NCI-H1417 treated with DMSO at 0.1 percent for 48 hours (cell line): ENCODE results near the gene HTRA2.
A peak's percentile ranks its signal among the peaks of the same experiment; 100 is the strongest.

ENCODE experiments used
- DNase-seq: peaks from one replicate; lab custom pipeline; 2025; lab: John Stamatoyannopoulos, UW

The HTRA2 gene

DNA sequence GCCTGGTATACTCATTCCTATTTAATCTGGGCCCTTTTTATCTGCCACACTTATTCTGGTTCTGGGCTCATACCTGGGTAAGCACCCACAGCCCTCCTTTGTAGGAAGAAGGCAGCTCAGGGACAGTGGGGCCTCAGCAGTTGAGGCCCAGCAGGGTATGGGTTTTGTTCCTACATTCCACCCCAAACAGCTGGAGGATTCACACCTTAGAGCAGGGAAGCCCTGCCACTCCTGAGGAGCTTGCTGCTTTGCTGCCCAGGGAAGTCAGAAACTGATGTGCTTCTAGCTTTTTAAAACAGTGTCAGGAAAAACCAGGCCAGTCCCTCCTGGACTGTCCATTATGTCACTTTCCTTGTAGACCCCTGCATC lies 29.2 kb upstream of the HTRA2 start:
- no peak for DNase-seq

DNA sequence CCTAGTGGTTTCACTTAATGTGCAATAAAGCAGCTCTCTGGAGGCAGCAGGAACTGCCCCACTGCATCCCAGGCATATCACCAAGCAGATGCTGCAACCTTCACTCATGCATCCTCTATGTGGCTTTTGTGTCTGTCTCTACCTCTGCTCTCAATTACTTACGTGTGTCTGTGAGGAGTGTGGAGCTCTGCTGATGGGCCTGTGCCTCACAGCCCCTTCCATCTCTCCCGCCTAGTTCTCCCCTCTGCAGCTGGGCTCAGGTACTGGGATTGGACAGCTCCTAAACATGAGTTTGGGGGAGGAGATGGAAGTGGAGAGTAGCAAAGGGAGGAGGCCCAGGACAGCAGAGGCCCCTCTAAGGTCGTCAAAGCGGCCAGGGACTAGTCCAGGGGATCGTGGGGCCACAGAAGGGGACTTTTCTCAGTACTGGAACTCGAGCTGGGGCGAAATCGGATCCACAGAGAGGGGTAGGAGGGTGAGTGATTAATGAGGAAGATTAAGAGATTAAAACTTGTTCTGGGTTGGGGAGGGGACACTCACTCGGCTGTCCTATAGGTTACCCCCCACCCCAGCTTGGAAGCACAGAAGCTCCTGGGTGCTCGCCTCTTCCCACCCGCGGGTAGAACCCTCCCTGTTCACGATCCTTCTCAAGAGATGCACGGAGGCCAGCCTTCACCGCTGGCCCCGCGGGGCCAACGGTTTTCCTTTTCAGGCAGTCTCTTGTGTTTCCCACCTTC lies 28.2 kb upstream of the HTRA2 start:
- DNase-seq, result no peak

DNA sequence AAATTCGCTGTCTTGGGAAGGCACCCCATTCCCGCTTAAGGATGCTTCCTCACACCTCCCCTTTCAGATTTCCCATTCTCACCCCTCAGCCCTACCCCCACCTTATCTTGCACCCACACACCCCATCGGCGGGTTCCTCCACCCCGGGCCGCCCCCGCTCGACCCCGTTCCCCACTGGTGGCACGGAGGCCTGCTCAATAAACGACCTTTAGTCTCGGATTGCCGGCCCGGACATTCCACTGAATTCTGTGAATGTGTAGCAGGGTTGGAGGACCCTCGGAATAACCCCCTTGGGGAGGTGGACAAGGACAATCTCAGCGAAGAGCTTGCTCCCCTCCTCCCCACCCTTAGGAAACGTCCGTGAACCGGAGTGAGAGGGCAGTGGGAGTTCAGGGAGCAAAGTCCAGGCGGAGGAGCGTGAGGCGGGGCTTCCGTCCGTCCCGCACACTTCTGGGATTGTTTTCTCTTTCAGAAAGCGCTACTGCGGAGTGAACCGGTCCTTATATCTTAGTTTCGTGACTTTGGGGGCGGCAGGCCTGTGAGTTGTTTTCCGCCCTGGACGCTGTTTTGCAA lies 27.5 kb upstream of the HTRA2 start:
- DNase-seq, result no peak

DNA sequence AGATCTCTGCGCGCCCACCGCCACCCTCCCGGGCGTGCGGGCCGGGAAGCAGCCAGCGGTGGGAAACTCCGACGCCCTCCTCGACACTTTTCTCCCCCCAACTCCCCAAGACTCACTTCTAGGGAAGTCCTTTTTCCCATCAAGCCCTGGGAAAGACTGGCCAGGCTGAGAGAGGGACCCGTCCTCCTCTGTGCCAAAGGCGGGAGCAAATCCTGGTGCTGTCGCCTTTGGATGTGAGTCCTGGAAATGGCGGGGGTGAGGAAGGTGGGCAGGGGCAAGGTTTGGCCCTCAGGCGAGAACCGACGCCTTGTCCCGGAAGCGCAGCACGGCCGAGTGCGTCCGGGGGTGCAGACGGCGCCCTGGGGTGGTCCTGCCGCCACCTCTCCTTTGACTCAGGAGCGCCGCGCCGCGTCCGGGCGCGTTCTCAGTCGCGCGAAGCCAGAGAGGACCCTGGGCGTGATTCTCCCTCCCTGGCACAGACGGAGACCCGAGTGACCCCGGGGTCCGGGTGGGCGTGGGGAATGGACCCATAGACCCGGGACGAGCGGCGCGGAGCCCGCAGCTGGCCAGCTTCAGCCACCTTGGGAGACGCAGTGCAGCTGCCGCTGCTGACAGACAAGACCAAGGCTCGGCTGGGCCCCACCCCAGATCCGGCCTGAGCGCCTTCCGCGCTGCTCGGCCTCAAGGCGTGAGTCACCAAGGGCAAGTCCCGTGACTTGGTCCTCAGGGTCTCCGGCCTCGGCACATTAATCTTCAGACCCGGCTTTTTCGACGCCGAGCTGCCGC lies 26.8 kb upstream of the HTRA2 start:
- no peak for DNase-seq

DNA sequence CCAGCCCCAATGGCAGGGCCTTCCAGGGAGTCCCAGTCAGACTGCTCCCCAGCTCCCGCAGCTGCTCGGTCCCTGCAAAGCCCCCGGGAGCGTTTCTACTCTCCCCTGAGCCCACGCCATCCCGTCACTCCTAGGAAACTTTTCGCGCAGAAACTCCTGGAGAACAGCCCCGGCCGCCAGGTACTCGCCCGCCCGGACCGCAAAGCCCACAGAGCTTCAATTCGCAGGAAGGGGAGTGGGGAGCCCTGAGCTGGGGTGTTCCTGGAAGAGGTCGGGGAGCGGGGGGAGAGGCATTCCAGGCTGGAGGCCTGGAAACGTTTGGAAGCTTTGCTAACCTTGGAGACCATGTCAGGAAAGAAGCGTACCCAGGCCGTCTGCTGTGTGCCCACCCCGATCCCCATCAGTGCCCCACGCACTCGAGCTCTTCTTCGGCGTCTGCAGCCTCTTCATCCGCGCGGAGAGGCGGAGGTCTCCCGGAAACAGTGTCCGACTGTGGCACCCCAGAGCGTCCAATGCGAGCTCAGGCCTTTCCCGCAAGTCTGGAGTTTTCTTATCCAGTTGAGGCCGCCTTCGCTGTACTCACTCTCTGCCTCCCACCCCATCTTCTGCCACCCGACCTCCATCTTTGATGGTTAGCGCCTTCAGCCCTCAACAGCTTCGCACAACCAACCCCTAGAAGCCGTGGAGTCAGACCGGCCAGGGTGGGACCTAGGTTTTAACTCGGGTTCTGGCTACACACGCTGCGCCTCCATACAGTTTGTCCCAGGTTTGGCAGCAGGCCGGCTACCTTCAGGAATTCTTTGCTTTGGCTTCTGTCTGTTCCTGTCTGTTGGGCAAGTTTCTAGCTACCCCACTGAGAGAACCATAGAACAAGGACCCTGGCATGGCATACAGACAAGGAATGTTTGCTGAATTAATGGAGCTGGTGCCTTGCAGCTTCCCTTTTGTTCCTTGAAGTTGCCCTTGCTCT lies 25.9 kb upstream of the HTRA2 start:
- no peak for DNase-seq

DNA sequence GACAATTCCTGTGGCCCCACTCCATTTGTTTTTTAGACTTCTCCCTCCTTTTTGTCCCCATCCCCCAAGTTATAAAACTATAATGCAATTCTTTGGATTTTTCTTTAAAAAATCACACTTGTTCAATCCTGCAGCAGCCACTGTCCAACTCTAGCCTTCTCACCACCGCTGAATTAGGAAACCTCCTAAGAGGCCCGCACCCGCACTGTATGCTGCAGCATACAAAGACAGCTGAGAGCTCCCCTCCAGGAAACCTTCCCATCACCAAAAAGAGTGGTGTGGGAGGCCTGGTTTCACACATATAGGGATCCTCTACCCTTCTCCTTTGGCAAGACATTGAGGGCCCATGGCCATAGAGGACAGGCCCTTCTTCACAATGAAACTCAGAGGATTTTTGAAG lies 25.1 kb upstream of the HTRA2 start:
- no peak for DNase-seq

DNA sequence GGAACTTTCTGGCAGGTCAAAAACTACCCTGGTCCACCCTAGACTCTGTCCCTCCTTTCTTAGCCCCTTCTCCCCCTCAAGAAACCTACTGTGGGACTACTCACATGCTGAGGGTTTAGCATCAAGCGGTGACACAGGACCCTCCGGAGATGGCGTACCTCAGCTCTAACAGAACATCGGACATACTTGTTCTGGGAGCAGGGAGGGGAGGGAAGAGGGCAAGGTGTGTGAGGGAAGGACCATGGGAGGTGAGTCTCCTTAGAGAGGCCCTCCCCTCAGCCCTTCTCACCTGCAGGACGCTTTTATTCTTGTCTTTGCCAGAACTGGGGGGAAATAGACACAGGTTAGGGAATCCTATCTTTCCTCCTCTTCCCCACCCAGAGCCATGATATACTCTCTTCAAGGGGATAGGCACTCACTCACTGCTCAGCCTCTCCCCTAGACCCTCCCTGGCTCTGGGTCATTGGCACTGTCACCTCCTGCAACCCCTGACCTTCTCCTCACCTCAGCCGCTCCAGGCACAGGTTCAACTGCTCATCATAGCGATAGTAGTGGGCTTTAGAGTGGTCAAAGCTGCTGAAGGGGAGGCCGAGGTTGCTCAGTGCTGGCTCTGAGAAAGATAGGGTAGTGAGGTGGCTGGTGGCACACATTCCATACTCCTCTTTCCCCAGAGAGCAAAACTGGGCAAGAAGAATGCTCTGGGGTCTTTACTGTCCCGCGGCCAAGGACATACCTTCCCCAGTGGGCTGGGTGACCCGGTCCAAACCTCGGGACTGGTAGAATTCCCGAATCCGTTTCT lies 24.1 kb upstream of the HTRA2 start:
- no peak for DNase-seq

DNA sequence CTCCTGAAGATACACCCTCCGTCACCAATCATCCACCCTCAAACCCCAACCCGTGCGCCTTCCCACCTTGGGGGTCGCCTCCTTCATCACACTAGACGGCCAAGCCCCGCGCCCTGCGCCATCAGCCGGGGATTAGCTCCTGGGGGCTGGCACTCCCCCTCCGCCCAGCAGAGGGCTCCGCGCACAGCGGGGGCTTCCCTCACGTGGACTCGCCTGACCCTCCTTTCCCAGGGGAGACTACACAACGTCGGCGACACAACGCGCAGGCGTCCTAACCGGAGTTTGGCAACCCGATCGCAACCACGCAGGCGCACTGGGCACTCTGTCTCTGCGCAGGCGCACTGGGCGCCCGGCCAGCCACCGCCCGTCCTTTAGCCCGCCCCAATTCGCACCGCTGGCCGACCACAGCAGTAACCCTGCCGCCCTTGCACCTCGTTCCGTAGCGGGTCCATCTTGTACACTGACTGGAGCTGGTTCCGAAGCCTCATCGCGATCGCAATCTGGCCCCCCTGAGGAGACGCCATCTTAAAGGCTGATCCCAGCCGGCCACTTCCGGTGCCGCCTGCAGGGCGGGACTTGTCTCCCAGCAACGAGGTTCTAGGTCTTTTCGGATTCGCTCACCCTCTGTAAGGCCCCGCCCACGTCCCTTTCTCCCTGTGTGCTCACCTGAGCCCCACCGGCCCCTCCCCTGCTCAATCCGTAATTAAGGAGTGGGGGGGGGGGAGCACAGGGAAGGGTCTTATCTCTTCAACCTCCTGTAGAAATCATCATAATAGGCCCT lies 22.4 kb upstream of the HTRA2 start, which contains the start of gene PCGF1:
Gene PCGF1 (minus strand): TSS at position 551 of the 781 bp plus-strand sequence. CDS start 27 bp downstream, at position 524.
- peak; percentile 98 for DNase-seq

DNA sequence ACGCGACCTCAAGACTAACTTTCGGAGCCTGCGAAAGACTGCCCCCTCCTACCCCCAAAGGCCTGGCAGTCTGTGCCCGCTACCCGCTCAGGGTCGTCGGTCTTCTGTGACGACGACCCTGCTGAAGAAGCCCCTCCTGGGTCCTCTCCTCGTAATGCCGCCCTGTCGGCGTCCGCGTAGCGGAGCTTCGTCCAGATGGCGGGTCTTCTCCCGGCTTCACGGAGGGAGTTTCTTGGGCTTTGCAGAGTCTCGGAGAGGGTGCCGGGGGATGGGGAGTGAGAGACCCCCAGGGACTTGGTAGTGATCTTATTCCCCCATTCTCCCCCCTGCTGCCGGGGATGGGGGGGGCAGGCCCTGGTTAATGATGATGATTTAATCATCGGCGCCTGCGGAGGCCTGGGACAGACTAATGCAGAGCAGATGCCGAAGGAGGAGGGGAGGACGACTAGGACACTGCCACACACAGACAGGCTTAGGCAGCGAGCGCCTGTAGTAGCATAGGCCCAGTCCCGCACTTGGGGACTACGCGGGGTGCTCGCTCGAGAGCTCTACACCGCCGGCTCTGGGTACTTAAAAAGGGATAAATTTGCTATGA lies 21.7 kb upstream of the HTRA2 start:
- DNase-seq, result no peak

DNA sequence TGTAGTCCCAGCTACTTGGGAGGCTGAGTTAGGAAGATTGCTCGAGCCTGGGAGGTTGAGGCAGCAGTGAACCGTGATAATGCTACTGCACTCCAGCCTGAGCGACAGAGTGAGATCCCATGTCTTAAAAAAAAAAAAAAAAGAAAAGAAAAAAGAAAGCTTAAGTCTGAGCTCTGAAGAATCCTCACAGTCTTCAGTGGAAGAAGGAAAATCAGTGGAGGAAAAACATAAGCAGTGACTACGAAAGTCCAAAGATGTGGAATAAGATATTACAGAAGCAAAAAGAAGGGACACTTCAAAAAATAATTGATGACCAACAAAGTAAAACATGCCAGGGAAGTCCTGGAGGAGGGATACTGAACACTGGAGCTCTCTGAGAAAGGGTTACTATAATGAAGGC lies 19.5 kb upstream of the HTRA2 start:
- no peak for DNase-seq

DNA sequence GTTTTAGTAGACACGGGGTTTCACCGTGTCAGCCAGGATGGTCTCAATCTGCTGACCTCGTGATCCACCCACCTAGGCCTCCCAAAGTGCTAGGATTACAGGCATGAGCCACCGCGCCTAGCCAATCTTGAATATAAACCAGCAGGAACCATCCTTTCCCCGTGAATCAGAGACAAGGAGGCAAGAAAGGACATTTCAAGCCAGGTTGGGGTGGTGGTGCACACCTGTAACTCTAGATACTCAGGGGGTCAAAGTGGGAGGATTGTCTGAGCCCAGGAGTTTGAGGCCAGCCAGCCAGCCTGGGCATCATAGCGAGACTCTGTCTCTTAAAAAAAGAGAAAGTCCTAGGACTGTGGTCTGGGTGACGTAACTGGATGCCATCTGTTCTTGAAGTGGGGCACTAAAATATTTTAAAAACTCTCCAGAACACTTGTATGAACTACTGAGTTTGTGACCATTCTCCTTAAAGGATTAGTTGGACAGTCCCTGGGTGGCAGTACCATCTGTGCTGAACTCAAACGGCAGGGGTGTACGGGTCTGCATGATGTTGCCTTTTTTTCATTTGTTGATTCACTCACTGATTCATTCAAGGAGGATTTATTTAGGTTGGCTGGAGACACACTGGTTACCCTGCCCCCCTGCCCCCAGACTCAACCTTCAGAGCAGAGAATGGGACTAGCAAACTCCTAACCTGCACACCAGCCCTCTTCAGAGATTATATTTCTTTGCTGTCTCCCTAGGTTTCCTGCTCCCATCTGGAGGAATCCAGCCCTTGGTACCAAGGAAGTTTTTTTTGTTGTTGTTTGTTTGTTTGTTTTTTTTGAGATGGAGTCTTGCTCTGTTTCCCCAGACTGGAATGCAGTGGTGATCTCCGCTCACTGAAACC lies 18.4 kb upstream of the HTRA2 start:
- DNase-seq, result no peak

DNA sequence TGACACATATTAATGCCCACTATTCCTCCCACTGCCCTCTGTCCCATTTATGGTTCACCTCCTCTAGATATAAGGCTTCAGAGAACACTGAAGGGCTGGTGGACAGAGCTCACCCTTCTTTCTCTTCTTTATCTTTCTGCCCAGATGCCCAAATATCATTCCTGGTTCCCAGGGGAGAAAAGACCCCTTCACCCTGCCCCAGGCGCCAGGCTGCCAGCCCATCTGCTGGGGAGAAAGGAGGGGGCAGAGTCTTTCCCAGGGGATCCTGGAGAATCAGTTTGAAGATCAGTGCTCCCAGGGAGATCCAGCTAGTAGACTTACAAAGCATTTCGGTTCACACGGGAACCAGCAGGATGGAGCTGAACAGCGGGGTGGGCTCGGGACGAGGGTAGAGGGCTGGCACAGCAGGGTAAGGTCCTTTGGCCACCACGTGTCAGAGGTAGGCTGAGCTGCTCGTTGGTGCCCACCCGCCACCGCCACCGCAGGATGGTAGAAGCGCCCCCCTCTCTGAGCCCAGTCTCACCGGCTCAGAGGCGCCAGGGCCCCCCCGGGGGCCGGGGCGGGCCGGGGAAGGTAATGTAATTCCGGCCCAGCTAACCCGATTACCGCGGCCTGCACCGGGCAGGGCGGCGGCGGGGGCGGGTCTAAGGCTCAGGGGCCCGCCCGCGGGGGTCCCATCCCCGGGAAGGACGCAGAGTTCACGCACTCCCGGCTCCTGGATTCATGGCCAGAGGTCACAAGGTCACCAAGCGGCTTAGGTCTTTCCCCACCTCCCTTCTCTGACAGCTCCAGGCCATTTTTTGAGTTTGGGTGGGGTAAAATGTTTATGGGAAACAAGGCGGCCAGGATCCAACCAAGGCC lies 16.8 kb upstream of the HTRA2 start:
- no peak for DNase-seq

DNA sequence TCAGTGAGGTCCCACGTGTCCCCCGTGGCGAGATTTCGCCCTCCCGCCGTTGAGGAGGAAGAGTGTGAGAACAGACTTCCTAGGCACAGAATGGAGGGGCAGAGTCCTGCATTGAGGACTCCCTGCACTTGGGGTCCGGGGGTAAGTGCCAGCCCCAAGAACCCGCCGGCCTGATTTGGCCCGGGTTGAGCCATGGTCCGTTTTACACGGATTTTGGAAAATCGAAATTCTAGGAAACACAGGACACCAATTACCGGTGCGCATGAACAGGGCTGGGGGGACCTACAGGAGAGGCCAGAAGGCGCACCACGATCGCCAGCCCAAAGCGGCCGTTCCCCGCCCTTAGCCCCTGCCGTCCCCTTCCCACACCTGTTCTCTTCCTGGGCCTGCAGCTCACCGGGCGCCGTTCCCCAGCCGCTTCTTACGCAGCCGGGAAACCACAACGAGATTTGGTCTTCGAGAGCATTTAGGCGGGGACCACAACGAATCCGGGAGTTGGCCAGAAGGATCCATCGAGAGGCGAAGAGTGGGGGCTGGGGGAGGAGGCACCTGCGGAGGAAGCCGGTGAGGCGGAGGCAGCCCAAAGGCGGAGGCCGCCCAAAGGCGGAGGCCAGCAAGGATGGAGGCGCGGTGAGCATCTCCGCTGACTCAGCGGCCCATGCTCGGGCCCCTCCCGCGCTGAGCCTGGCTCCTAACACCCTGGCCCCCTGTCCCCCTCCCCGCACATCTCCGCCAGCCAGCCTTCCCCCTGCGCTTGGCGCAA lies 15.9 kb upstream of the HTRA2 start:
- DNase-seq, result no peak

DNA sequence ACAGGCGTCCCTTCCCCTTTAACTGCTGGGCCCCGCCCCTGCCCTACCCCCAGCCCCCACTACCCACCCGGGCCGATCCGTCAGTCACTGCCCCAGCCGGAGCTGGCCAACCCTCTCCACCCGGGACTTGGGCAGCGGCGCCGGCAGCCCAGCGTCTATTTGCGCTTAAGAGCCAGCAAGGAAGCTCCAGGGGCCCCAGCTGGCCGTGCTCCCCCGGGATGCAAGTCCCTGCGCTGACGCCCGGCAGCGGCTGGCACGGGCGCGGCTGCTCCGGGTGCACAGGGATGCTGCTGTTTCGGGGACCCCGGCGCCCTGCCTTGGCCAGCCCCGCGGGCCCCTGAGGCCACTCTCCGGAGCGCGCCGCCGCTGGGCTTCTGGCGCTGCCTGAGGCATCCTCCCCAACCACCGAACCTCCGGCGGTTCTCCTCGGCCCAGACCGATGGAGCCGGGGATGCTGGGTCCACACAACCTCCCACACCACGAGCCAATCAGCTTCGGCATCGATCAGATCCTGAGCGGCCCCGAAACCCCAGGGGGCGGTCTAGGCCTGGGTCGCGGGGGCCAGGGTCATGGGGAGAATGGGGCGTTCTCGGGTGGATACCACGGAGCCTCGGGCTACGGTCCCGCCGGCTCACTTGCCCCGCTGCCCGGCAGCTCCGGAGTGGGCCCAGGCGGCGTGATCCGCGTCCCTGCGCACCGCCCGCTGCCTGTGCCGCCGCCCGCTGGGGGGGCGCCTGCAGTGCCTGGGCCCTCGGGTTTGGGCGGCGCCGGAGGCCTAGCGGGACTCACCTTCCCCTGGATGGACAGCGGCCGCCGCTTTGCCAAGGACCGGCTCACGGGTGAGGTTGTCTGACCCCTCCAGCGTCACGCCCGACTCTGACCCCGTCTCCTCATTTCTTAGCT lies 15.1 kb upstream of the HTRA2 start, which contains the start of gene TLX2:
Gene TLX2 (plus strand): TSS at position 83 of the 903 bp plus-strand sequence. CDS start 357 bp downstream, at position 440.
- no peak for DNase-seq

DNA sequence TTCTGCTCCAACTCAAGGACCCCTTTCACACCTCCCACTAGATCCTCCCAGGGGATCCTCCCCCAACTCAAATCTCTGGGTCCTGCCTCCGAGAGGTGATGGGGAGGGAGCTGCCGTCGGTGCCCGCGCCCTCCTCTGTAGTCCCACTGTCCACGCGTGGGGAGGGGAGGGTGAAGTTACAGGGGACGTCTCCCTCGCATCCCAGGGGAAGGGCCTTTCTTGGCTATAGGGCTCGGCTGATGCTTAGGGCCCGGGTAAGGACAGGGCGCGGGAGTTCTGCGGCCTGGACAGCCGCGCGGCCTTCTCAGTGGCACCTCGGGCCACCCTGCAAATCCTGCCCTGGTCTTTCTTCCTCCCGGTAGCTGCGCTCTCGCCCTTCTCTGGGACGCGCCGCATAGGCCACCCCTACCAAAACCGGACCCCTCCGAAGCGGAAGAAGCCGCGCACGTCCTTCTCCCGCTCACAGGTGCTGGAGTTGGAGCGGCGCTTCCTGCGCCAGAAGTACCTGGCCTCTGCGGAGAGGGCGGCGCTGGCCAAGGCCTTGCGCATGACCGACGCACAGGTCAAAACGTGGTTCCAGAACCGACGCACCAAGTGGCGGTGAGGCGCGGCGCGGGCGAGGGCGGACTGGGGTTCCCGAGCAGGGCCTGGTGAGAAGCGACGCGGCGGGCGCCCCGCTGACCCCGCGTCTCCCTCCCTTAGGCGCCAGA lies 14.3 kb upstream of the HTRA2 start:
- DNase-seq, result no peak
